HepG2 (cell line): ENCODE measurements around the gene GZF1. TPM values are rescaled to one million over a fixed set of nuclear protein-coding genes. Genes with fewer than 3 reads are reported as not detected.
A peak's percentile ranks its signal among the peaks of the same experiment; 100 is the strongest.

Experiments
- ATF7 ChIP-seq, 2 experiments: fragments of 450-650 bp in 1 of 2; sonication (generic) in 1 of 2; formaldehyde crosslinking in 1 of 2; IDR thresholded peaks; 2 replicates each; pipeline versions ENCODE4 v1.4.0 to v1.6.1; 2016 to 2020; ENCODE audit warnings: antibody characterized with exemption in 1 of 2, mild to moderate bottlenecking in 1 of 2, missing genetic modification reagents in 1 of 2
- HOXA7 ChIP-seq: sonication (generic); formaldehyde crosslinking; IDR thresholded peaks from 2 replicates; pipeline ENCODE4 v1.8.1; 2022; ENCODE audit warnings: mild to moderate bottlenecking, missing genetic modification reagents, moderate library complexity
- KAT2B ChIP-seq: fragments of 150-350 bp; IDR thresholded peaks from 2 replicates; pipeline ENCODE4 v1.6.1; 2014; ENCODE audit warnings: low read depth, low read length, borderline replicate concordance
- KLF11 ChIP-seq: IDR thresholded peaks from 2 replicates; pipeline ENCODE4 v1.6.1; 2016; ENCODE audit warnings: missing compliant biosample characterization
- KLF15 ChIP-seq: sonication (generic); formaldehyde crosslinking; IDR thresholded peaks from 2 replicates; pipeline ENCODE4 v1.8.1; 2023; ENCODE audit warnings: borderline replicate concordance, mild to moderate bottlenecking, inconsistent platforms, missing genetic modification reagents, mixed read lengths
- ZC3H4 ChIP-seq: sonication (generic); formaldehyde crosslinking; IDR thresholded peaks from 2 replicates; pipeline ENCODE4 v1.4.0; 2020; ENCODE audit warnings: missing genetic modification reagents, borderline replicate concordance
- ZNF296 ChIP-seq: sonication (generic); formaldehyde crosslinking; conservative IDR thresholded peaks from 2 replicates; pipeline ENCODE4 v1.5.0; 2020; ENCODE audit warnings: mild to moderate bottlenecking, missing genetic modification reagents
- ZNF367 ChIP-seq: sonication (generic); formaldehyde crosslinking; IDR thresholded peaks from 2 replicates; pipeline ENCODE4 v1.4.0; 2020; ENCODE audit warnings: missing genetic modification reagents, borderline replicate concordance
- ZNF891 ChIP-seq: sonication (generic); formaldehyde crosslinking; IDR thresholded peaks from 2 replicates; pipeline ENCODE4 v1.5.0; 2020; ENCODE audit warnings: mild to moderate bottlenecking, missing genetic modification reagents
- polyA plus RNA-seq, 8 experiments: library from polyadenylated mRNA; depleted of rRNA in 3 of 8; stranded (reverse) in 7 of 8; unstranded in 1 of 8; fragments of >200 nt; fragmentation: Illumina TruSeq in 4 of 8; extraction: Trizol in 4 of 8; gene quantifications; 2 replicates each; pipeline versions ENCODE4 v1.2.1 to v1.2.3, GENCODE V29; 2011 to 2016; ENCODE audit warnings: low read depth in 4 of 8, missing spikeins in 1 of 8, mixed read lengths in 1 of 8; ENCODE audit not compliant: insufficient read depth in 1 of 8
- total RNA-seq, 5 experiments: library from RNA; depleted of rRNA; stranded (reverse); fragments of >200 nt; fragmentation: Illumina TruSeq; extraction: Trizol; gene quantifications; 2 replicates each; pipeline ENCODE4 v1.2.3, GENCODE V29; 2016; ENCODE audit warnings: low read depth in 1 of 5
- TF ChIP-seq, protein P1 (sequence below): sonication (generic); formaldehyde crosslinking; conservative IDR thresholded peaks from 2 replicates; pipeline ENCODE4 v1.4.0; 2020; ENCODE audit warnings: mild to moderate bottlenecking, missing genetic modification reagents, moderate library complexity
- TF ChIP-seq, protein P2 (sequence below): sonication (generic); formaldehyde crosslinking; IDR thresholded peaks from 2 replicates; pipeline ENCODE4; 2020; ENCODE audit warnings: missing genetic modification reagents, mild to moderate bottlenecking, borderline replicate concordance
- TF ChIP-seq, protein P3 (sequence below), 2 experiments: sonication (generic) in 1 of 2; formaldehyde crosslinking in 1 of 2; IDR thresholded peaks; 2 replicates each; pipeline versions ENCODE4 v1.6.1 to v1.9.0; 2014 to 2022; ENCODE audit warnings: antibody characterized with exemption in 1 of 2, borderline replicate concordance in 1 of 2, inconsistent platforms in 1 of 2, low read depth in 1 of 2, missing genetic modification reagents in 1 of 2
- TF ChIP-seq, protein P4 (sequence below): sonication (generic); formaldehyde crosslinking; IDR thresholded peaks from 2 replicates; pipeline ENCODE4 v1.8.0; 2023; ENCODE audit warnings: mild to moderate bottlenecking, missing genetic modification reagents

The GZF1 gene
- total and polyA plus RNA-seq, 2 of the 13 experiments (the other 11 are each of a cell fraction or from before 2014, with no cell fraction given), result 16.9 to 26.0 TPM

DNA sequence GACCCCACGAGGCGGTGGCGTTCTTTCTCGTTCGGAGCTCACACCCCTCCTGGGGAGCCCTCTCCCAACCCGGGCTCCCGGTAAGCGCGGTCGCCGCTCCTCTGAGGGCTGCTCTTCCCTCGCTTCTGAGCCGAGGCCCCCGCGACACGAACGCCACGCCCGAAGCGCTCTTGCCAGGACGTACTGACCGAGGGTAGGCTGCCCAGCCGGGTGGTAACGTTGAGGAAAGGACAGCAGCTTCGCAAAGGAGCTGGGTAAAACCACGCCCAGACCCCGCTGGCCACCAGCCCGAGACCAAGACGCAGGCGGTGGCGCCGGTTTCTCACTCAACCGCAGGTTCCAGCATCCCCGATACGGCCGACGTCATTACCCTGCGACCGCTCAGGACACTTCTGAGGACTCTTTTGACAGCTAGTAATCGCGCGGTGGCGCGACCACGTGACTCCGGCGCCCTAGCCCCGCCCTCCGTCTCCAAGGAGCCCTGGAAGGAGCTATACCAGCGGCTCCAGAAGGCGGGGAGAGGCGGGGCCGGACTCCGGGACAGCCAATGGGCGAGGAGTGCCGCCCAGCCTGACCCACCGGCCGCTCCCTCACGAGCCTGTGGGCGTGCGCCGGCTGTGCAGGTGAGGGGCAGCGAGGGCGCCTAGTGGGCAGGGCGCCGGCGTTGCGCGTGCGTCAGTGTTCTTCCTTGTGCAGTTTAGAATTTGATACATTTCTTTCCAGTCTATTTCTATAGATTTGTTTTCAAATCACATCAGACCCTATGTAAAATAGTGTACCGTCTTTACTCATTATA is 4.0 kb upstream of the GZF1 start (continued):
- TF ChIP-seq, protein P1, sequence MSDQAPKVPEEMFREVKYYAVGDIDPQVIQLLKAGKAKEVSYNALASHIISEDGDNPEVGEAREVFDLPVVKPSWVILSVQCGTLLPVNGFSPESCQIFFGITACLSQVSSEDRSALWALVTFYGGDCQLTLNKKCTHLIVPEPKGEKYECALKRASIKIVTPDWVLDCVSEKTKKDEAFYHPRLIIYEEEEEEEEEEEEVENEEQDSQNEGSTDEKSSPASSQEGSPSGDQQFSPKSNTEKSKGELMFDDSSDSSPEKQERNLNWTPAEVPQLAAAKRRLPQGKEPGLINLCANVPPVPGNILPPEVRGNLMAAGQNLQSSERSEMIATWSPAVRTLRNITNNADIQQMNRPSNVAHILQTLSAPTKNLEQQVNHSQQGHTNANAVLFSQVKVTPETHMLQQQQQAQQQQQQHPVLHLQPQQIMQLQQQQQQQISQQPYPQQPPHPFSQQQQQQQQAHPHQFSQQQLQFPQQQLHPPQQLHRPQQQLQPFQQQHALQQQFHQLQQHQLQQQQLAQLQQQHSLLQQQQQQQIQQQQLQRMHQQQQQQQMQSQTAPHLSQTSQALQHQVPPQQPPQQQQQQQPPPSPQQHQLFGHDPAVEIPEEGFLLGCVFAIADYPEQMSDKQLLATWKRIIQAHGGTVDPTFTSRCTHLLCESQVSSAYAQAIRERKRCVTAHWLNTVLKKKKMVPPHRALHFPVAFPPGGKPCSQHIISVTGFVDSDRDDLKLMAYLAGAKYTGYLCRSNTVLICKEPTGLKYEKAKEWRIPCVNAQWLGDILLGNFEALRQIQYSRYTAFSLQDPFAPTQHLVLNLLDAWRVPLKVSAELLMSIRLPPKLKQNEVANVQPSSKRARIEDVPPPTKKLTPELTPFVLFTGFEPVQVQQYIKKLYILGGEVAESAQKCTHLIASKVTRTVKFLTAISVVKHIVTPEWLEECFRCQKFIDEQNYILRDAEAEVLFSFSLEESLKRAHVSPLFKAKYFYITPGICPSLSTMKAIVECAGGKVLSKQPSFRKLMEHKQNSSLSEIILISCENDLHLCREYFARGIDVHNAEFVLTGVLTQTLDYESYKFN (CRISPR knock-in tag), result peak; percentile 61
- no peak for TF ChIP-seq KLF15
- TF ChIP-seq HOXA7, result no peak
- TF ChIP-seq KAT2B, result no peak
- TF ChIP-seq, protein P2, sequence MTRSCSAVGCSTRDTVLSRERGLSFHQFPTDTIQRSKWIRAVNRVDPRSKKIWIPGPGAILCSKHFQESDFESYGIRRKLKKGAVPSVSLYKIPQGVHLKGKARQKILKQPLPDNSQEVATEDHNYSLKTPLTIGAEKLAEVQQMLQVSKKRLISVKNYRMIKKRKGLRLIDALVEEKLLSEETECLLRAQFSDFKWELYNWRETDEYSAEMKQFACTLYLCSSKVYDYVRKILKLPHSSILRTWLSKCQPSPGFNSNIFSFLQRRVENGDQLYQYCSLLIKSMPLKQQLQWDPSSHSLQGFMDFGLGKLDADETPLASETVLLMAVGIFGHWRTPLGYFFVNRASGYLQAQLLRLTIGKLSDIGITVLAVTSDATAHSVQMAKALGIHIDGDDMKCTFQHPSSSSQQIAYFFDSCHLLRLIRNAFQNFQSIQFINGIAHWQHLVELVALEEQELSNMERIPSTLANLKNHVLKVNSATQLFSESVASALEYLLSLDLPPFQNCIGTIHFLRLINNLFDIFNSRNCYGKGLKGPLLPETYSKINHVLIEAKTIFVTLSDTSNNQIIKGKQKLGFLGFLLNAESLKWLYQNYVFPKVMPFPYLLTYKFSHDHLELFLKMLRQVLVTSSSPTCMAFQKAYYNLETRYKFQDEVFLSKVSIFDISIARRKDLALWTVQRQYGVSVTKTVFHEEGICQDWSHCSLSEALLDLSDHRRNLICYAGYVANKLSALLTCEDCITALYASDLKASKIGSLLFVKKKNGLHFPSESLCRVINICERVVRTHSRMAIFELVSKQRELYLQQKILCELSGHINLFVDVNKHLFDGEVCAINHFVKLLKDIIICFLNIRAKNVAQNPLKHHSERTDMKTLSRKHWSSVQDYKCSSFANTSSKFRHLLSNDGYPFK (CRISPR knock-in tag), result peak; percentile 88; the same call in 1 of the 2 replicates
- peak; percentile 87; the same call in 1 of the 2 replicates for TF ChIP-seq ZNF296 (CRISPR knock-in tag)
- TF ChIP-seq KLF11 (CRISPR knock-in tag), result peak; percentile 95
- TF ChIP-seq, protein P3, sequence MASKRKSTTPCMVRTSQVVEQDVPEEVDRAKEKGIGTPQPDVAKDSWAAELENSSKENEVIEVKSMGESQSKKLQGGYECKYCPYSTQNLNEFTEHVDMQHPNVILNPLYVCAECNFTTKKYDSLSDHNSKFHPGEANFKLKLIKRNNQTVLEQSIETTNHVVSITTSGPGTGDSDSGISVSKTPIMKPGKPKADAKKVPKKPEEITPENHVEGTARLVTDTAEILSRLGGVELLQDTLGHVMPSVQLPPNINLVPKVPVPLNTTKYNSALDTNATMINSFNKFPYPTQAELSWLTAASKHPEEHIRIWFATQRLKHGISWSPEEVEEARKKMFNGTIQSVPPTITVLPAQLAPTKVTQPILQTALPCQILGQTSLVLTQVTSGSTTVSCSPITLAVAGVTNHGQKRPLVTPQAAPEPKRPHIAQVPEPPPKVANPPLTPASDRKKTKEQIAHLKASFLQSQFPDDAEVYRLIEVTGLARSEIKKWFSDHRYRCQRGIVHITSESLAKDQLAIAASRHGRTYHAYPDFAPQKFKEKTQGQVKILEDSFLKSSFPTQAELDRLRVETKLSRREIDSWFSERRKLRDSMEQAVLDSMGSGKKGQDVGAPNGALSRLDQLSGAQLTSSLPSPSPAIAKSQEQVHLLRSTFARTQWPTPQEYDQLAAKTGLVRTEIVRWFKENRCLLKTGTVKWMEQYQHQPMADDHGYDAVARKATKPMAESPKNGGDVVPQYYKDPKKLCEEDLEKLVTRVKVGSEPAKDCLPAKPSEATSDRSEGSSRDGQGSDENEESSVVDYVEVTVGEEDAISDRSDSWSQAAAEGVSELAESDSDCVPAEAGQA (IDR thresholded peaks at IDR 0.05; ENCODE audit: low read depth), result peak; percentile 92
- TF ChIP-seq, protein P3 (CRISPR knock-in tag; IDR thresholded peaks at IDR 0.05; ENCODE audit: borderline replicate concordance), result no peak
- no peak; the same call in 1 of the 2 replicates for TF ChIP-seq ZC3H4 (CRISPR knock-in tag)
- no peak; the same call in 1 of the 2 replicates for TF ChIP-seq ZNF367 (CRISPR knock-in tag)
- TF ChIP-seq ZNF891, result peak; percentile 96; the same call in 1 of the 2 replicates
- no peak for TF ChIP-seq ATF7 (IDR thresholded peaks at IDR 0.05)
- TF ChIP-seq ATF7 (CRISPR knock-in tag; IDR thresholded peaks at IDR 0.05), result peak; percentile 69; the same call in 1 of the 2 replicates
- TF ChIP-seq, protein P4, sequence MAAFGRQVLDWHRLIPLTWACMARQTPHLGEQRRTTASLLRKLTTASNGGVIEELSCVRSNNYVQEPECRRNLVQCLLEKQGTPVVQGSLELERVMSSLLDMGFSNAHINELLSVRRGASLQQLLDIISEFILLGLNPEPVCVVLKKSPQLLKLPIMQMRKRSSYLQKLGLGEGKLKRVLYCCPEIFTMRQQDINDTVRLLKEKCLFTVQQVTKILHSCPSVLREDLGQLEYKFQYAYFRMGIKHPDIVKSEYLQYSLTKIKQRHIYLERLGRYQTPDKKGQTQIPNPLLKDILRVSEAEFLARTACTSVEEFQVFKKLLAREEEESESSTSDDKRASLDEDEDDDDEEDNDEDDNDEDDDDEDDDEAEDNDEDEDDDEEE, result no peak
